Astrocyte (in vitro differentiated cells and primary cell): ENCODE results near the gene OSBP2. TPM values are rescaled to one million over a fixed set of nuclear protein-coding genes. Genes with fewer than 3 reads are reported as not detected.
A peak's percentile ranks its signal among the peaks of the same experiment; 100 is the strongest.

Source experiments
- DNase-seq: peaks from one replicate; pipeline ENCODE4 v3.0.0-alpha.2; 2010; ENCODE audit warnings: low read depth
- FAIRE-seq: peaks from 2 replicates; lab custom pipeline; 2011; peaks lifted over from hg19 to GRCh38; lab: Jason Lieb, UNC
- H2AFZ ChIP-seq: 2 replicates; pipeline ENCODE4 v1.6.0; 2012; ENCODE audit warnings: low read depth, low read length, inconsistent platforms
- H3K27ac ChIP-seq: 2 replicates; pipeline ENCODE4 v1.5.1; 2011; ENCODE audit warnings: low read depth, low read length, inconsistent platforms
- H3K27me3 ChIP-seq: 2 replicates; pipeline ENCODE4 v1.6.0; 2011; ENCODE audit warnings: low read length, inconsistent platforms; ENCODE audit not compliant: insufficient read depth
- H3K36me3 ChIP-seq: 2 replicates; pipeline ENCODE4 v1.5.1; 2011; ENCODE audit warnings: low read length, inconsistent platforms; ENCODE audit not compliant: insufficient read depth
- H3K4me1 ChIP-seq: 2 replicates; pipeline ENCODE4 v1.5.1; 2011; ENCODE audit warnings: low read length, inconsistent platforms; ENCODE audit not compliant: insufficient read depth
- H3K4me2 ChIP-seq: 2 replicates; pipeline ENCODE4 v1.6.0; 2012; ENCODE audit warnings: low read length, inconsistent platforms
- H3K4me3 ChIP-seq: 2 replicates; pipeline ENCODE4 v1.5.1; 2011; ENCODE audit warnings: low read depth, mild to moderate bottlenecking, low read length, inconsistent platforms; ENCODE audit not compliant: insufficient read depth
- H3K79me2 ChIP-seq: 2 replicates; pipeline ENCODE4 v1.6.0; 2012; ENCODE audit warnings: mild to moderate bottlenecking, low read length, inconsistent platforms; ENCODE audit not compliant: insufficient read depth
- H3K9ac ChIP-seq: 2 replicates; pipeline ENCODE4 v1.6.0; 2012; ENCODE audit warnings: mild to moderate bottlenecking, low read length, inconsistent platforms
- H3K9me3 ChIP-seq: 2 replicates; pipeline ENCODE4 v1.5.1; 2012; ENCODE audit warnings: low read depth, mild to moderate bottlenecking, low read length, inconsistent platforms; ENCODE audit not compliant: insufficient read depth
- H4K20me1 ChIP-seq: 2 replicates; pipeline ENCODE4 v1.6.0; 2012; ENCODE audit warnings: low read length, inconsistent platforms; ENCODE audit not compliant: insufficient read depth
- H3K27ac Mint-ChIP-seq: one replicate; pipeline ENCODE4 v1.8.0; 2021; ENCODE audit warnings: mild to moderate bottlenecking, mixed read lengths; ENCODE audit not compliant: unreplicated experiment
- H3K27me3 Mint-ChIP-seq: one replicate; pipeline ENCODE4 v1.8.0; 2021; ENCODE audit warnings: low read depth, mixed read lengths; ENCODE audit not compliant: unreplicated experiment
- H3K36me3 Mint-ChIP-seq: one replicate; pipeline ENCODE4 v1.8.0; 2021; ENCODE audit warnings: low read depth, mixed read lengths; ENCODE audit not compliant: unreplicated experiment
- H3K4me1 Mint-ChIP-seq: one replicate; pipeline ENCODE4 v1.8.0; 2021; ENCODE audit warnings: low read depth, mixed read lengths; ENCODE audit not compliant: unreplicated experiment
- H3K4me3 Mint-ChIP-seq: one replicate; pipeline ENCODE4 v1.8.0; 2021; ENCODE audit warnings: mild to moderate bottlenecking, moderate library complexity, mixed read lengths; ENCODE audit not compliant: unreplicated experiment
- H3K9me3 Mint-ChIP-seq: one replicate; pipeline ENCODE4 v1.8.0; 2021; ENCODE audit warnings: mild to moderate bottlenecking, mixed read lengths; ENCODE audit not compliant: unreplicated experiment
- EZH2 ChIP-seq: IDR thresholded peaks from 2 replicates; pipeline ENCODE4 v1.6.1; 2012; ENCODE audit warnings: mild to moderate bottlenecking, low read length, inconsistent platforms; ENCODE audit not compliant: insufficient read depth
- total RNA-seq: library from RNA; stranded (reverse); gene quantifications from 2 replicates; pipeline ENCODE4 v1.2.1, GENCODE V29; 2021
- TF ChIP-seq, protein P1 (sequence below): IDR thresholded peaks from 2 replicates; pipeline ENCODE4 v1.5.1; 2011; ENCODE audit warnings: low read depth, mild to moderate bottlenecking, inconsistent platforms, low read length, moderate library complexity; ENCODE audit not compliant: insufficient read depth

Gene OSBP2
- total RNA-seq, 1 donor from 2014 or later = 0.48 TPM

DNA sequence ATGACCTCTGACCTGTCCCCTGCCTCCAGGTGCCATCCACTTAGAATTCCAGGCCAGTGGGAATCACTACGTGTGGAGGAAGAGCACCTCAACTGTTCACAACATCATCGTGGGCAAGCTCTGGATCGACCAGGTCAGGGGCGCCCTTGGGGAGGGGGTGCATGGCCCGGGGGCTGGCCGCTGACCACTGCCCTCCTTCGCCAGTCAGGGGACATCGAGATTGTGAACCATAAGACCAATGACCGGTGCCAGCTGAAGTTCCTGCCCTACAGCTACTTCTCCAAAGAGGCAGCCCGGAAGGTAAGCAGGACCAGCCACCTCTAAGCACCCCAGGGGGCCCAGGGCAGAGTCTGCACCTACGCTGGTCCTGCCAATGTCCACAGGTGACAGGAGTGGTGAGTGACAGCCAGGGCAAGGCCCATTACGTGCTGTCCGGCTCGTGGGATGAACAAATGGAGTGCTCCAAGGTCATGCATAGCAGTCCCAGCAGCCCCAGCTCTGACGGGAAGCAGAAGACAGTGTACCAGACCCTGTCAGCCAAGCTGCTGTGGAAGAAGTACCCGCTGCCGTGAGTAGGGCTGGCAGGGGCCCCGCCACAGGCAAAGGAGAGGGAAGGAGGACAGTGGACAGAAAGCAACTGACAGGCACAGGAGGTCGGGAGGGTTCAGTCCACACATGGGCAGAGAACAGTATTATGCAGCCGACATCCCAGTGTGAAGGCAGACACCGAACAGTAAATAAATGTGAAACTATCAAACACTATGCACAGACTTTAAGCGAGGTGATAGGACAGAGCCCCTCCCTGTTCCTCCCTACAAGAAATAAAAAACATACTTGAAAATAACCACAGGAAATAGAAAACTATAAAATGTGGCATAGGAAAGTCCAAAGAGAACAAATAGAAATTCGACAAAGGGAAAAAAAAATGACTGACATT lies 199.0 kb downstream of the OSBP2 start:
- H3K27me3 ChIP-seq = no peaks in the 10 kb centered on the region
- no peak overlapping the region for H3K4me2 ChIP-seq
- H3K4me1 Mint-ChIP-seq = peaks cover 12% of the 10 kb centered on the region
- no peaks in the 10 kb centered on the region for H3K9me3 ChIP-seq
- H3K4me1 ChIP-seq = no peaks in the 10 kb centered on the region
- no peak overlapping the region for H3K4me3 ChIP-seq
- no peak overlapping the region for H3K27ac ChIP-seq
- H3K9me3 Mint-ChIP-seq = no peaks in the 10 kb centered on the region
- no peaks in the 10 kb centered on the region for H4K20me1 ChIP-seq
- H3K4me3 Mint-ChIP-seq = no peak overlapping the region
- peak overlapping the region; percentile 23 for H3K27ac Mint-ChIP-seq
- peaks cover 12% of the 10 kb centered on the region for H3K36me3 Mint-ChIP-seq
- no peak overlapping the region for H2AFZ ChIP-seq
- H3K9ac ChIP-seq = no peak overlapping the region
- H3K79me2 ChIP-seq = no peaks in the 10 kb centered on the region
- no peak for TF ChIP-seq EZH2
- TF ChIP-seq, protein P1, sequence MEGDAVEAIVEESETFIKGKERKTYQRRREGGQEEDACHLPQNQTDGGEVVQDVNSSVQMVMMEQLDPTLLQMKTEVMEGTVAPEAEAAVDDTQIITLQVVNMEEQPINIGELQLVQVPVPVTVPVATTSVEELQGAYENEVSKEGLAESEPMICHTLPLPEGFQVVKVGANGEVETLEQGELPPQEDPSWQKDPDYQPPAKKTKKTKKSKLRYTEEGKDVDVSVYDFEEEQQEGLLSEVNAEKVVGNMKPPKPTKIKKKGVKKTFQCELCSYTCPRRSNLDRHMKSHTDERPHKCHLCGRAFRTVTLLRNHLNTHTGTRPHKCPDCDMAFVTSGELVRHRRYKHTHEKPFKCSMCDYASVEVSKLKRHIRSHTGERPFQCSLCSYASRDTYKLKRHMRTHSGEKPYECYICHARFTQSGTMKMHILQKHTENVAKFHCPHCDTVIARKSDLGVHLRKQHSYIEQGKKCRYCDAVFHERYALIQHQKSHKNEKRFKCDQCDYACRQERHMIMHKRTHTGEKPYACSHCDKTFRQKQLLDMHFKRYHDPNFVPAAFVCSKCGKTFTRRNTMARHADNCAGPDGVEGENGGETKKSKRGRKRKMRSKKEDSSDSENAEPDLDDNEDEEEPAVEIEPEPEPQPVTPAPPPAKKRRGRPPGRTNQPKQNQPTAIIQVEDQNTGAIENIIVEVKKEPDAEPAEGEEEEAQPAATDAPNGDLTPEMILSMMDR = no peak
- DNase-seq (no peak), FAIRE-seq (no peak)
- peaks cover 1% of the 10 kb centered on the region for H3K27me3 Mint-ChIP-seq
- H3K36me3 ChIP-seq = no peaks in the 10 kb centered on the region

DNA sequence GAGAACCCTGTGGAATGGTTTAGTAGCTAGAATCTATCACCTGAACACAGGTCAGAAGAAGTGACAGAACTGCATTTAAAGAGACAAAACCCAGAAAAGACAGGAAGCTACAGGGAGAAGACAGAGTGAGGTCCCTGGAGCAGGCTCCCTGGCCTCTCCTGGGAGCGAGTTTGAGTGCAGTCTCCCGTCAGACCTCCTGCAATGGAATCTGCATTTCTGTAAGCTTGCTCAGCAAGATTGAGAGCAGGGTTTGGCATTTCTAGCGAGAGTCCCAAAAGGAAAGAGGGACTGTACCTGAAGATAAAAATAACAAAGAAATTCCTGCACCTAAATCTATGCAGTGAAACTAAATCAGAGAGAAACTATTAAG lies 199.7 kb downstream of the OSBP2 start:
- Mint-ChIP-seq H3K4me1 (peaks cover 12% of the 10 kb centered on the region), H3K27ac (peak overlapping the region; percentile 23), H3K36me3 (peaks cover 14% of the 10 kb centered on the region), H3K9me3 (no peaks in the 10 kb centered on the region), H3K27me3 (peaks cover 1% of the 10 kb centered on the region), H3K4me3 (no peak overlapping the region)
- Histone ChIP-seq H3K9ac (no peak overlapping the region), H3K4me1 (no peaks in the 10 kb centered on the region), H3K4me3 (no peak overlapping the region), H3K79me2 (no peaks in the 10 kb centered on the region), H3K27me3 (no peaks in the 10 kb centered on the region), H3K27ac (no peak overlapping the region), H3K36me3 (no peaks in the 10 kb centered on the region), H4K20me1 (no peaks in the 10 kb centered on the region), H3K4me2 (no peak overlapping the region), H3K9me3 (no peaks in the 10 kb centered on the region), H2AFZ (no peak overlapping the region)
- DNase-seq (no peak), FAIRE-seq (no peak)
- no peak for TF ChIP-seq EZH2
- TF ChIP-seq, protein P1 = no peak
